Left lung (tissue), 10 donors: ENCODE data around the gene PCARE. TPM values are rescaled to one million over a fixed set of nuclear protein-coding genes. Genes with fewer than 3 reads are reported as not detected.

Experiments
- ATAC-seq: fragments of 200-7000 bp; cut with Tn5 transposase; one replicate; pipeline ENCODE4 v1.9.1; 2020; ENCODE audit warnings: moderate library complexity
- DNase-seq, 4 donors: peaks; one replicate each; pipeline ENCODE4 v3.0.0-alpha.2; 2013 to 2020
- H3K27ac ChIP-seq, 2 donors: fragments of 200-600 bp; sonication (generic) in 1 of 2; one replicate each; pipeline versions ENCODE4 v1.5.0 to v1.8.0; 2020 to 2021
- H3K27me3 ChIP-seq, 2 donors: fragments of 200-600 bp; sonication (generic) in 1 of 2; one replicate each; pipeline versions ENCODE4 v1.5.0 to v1.8.0; 2020 to 2021
- H3K36me3 ChIP-seq, 2 donors: fragments of 200-600 bp; sonication (generic) in 1 of 2; one replicate each; pipeline versions ENCODE4 v1.5.0 to v1.8.0; 2020 to 2021
- H3K4me1 ChIP-seq, 2 donors: fragments of 200-600 bp; one replicate each; pipeline ENCODE4 v1.8.0; 2021
- H3K4me3 ChIP-seq, 2 donors: fragments of 200-600 bp; sonication (generic) in 1 of 2; one replicate each; pipeline versions ENCODE4 v1.5.0 to v1.8.0; 2020 to 2021; ENCODE audit warnings: mild to moderate bottlenecking in 1 of 2
- H3K9me3 ChIP-seq, 2 donors: fragments of 200-600 bp; sonication (generic) in 1 of 2; one replicate each; pipeline versions ENCODE4 v1.5.0 to v1.8.0; 2020 to 2021
- CTCF ChIP-seq, 2 donors: fragments of 200-600 bp; sonication (generic) in 1 of 2; IDR thresholded peaks; one replicate each; pipeline versions ENCODE4 v1.5.0 to v1.8.0; 2021; ENCODE audit warnings: antibody characterized with exemption in 2 of 2
- intact Hi-C, 2 donors: fragments of 100-400 bp; cut with DNase I; formaldehyde crosslinking; loops; one replicate each; pipeline versions ENCODE4 v1.11.2 to v1.14.2; 2022
- polyA plus RNA-seq, 6 donors: library from polyadenylated mRNA; unstranded; fragments of 120-200 nt; gene quantifications; one replicate each; pipeline ENCODE4 v1.2.1, GENCODE V29; 2013; ENCODE audit not compliant: insufficient read length in 6 of 6
- total RNA-seq, 2 donors: library from RNA; stranded (reverse); fragmentation: NEBNext Ultra II Directional; extraction: Animal tissue kit (Norgen Biotek cat#: 25700); gene quantifications; one replicate each; pipeline ENCODE4 v1.2.1, GENCODE V29; 2021
- donor health status: DM: no; HTN: yes; CAD: no.
- donor health status: DM: no; HTN: no; CAD: no.

Gene PCARE
- total and polyA plus RNA-seq, 8 donors, result 0.03 to 0.27 (median 0.05) TPM; not detected in 1

- Histone ChIP-seq H3K4me1 (peaks cover 13 to 29% of the 10 kb centered on the region in 2 donors), H3K27ac (peak overlapping the region in 1 of 2 donors; percentile 48), H3K27me3 (no peaks in the 10 kb centered on the region), H3K9me3 (no peaks in the 10 kb centered on the region), H3K36me3 (no peaks in the 10 kb centered on the region), H3K4me3 (no peak overlapping the region)
- peak; percentile 18 for ATAC-seq
- TF ChIP-seq CTCF (IDR thresholded peaks at IDR 0.05), result no peak
- no peak for DNase-seq
- intact Hi-C loops, result no loop called here
These were observed 7.2 kb downstream of the PCARE start for GRCh38 chr2:29066997-29067605.

- H3K27me3 ChIP-seq, result no peaks in the 10 kb centered on the region
- peak overlapping the region in 1 of 2 donors; percentile 48 for H3K27ac ChIP-seq
- H3K4me1 ChIP-seq, result peaks cover 13 to 29% of the 10 kb centered on the region in 2 donors
- H3K36me3 ChIP-seq, result no peaks in the 10 kb centered on the region
- DNase-seq, result peak in 1 of 4 donors; percentile 58
- H3K4me3 ChIP-seq, result no peak overlapping the region
- no peak for TF ChIP-seq CTCF (IDR thresholded peaks at IDR 0.05)
- intact Hi-C loops, result no loop called here
- ATAC-seq, result peak; percentile 47
- H3K9me3 ChIP-seq, result no peaks in the 10 kb centered on the region
These were observed 8.0 kb downstream of the PCARE start for GRCh38 chr2:29066271-29066860.

GRCh38 chr2:29065068-29065811, 9.1 kb downstream of the PCARE start:
- intact Hi-C loops, result no loop called here
- ATAC-seq, result no peak

GRCh38 chr2:29064746-29065067, 9.6 kb downstream of the PCARE start:
- peaks cover 13 to 29% of the 10 kb centered on the region in 2 donors for H3K4me1 ChIP-seq

More at GRCh38 chr2:29065068-29065811, 9.1 kb downstream of the PCARE start:
- DNase-seq, result no peak
- peaks cover 13 to 29% of the 10 kb centered on the region in 2 donors for H3K4me1 ChIP-seq
- no peaks in the 10 kb centered on the region for H3K27me3 ChIP-seq
- peak overlapping the region in 1 of 2 donors; percentile 18 for H3K27ac ChIP-seq
- H3K4me3 ChIP-seq, result no peak overlapping the region
- no peaks in the 10 kb centered on the region for H3K9me3 ChIP-seq
- no peaks in the 10 kb centered on the region for H3K36me3 ChIP-seq
- no peak for TF ChIP-seq CTCF (IDR thresholded peaks at IDR 0.05)

More at GRCh38 chr2:29064746-29065067, 9.6 kb downstream of the PCARE start:
- no peak for TF ChIP-seq CTCF (IDR thresholded peaks at IDR 0.05)
- H3K4me3 ChIP-seq, result no peak overlapping the region
- H3K36me3 ChIP-seq, result no peaks in the 10 kb centered on the region
- H3K27ac ChIP-seq, result no peak overlapping the region
- no peaks in the 10 kb centered on the region for H3K9me3 ChIP-seq
- intact Hi-C loops, result no loop called here
- ATAC-seq (no peak), DNase-seq (no peak)
- H3K27me3 ChIP-seq, result no peaks in the 10 kb centered on the region
